H7 (cell line): ENCODE results near the gene STAC2. TPM values are rescaled to one million over a fixed set of nuclear protein-coding genes. Genes with fewer than 3 reads are reported as not detected.
A peak's percentile ranks its signal among the peaks of the same experiment; 100 is the strongest.
"Not testable (repeated sequence)": the region's sequence is repeated elsewhere in the genome, so short reads cannot be mapped to it uniquely, and the experiment has no call there.

Experiments used
- DNase-seq: peaks from one replicate; pipeline ENCODE4 v3.0.0; 2012
- H3K27me3 ChIP-seq: 2 replicates; pipeline ENCODE4 v1.6.0; 2011; ENCODE audit warnings: mild to moderate bottlenecking, low read length; ENCODE audit not compliant: control insufficient read depth, insufficient read depth
- H3K36me3 ChIP-seq: replicated peaks from 2 replicates; pipeline ENCODE4 v1.5.1; 2011; ENCODE audit warnings: low read length; ENCODE audit not compliant: control insufficient read depth, insufficient read depth
- H3K4me3 ChIP-seq: 2 replicates; pipeline ENCODE4 v1.5.1; 2011; ENCODE audit warnings: low read depth, mild to moderate bottlenecking, control low read depth, low read length, moderate library complexity; ENCODE audit not compliant: insufficient read depth
- total RNA-seq: library from RNA; depleted of rRNA; stranded (reverse); fragments of >200 nt; shearing (Covaris generic); gene quantifications from 2 replicates; pipeline ENCODE4 v1.2.3, GENCODE V29; 2014

The STAC2 gene
- total RNA-seq, 1 experiment from 2014 or later: 0.59 TPM

DNA sequence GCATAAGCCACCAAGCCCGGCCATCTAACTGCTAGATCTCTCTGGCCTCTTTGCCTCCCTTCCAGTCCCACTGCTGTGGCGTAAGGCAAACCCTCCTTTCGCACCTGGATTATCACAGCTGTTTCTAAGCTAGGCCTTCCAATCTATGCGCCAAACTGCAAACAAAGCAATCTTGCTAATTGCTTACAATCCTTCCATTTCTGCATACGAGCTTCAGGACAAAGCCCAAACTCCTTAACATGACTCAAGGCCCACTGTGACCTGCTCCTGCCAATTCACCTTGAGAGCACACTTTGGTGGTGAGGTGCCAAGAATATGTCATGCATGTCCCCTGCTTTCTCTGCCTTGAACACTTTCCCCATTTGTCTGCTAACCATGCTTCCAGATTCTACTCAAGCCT lies 53.8 kb downstream of the STAC2 start:
- Histone ChIP-seq H3K27me3 (peaks cover 2% of the 10 kb centered on the region), H3K4me3 (no peak overlapping the region), H3K36me3 (no peaks in the 10 kb centered on the region)
- DNase-seq: no peak

DNA sequence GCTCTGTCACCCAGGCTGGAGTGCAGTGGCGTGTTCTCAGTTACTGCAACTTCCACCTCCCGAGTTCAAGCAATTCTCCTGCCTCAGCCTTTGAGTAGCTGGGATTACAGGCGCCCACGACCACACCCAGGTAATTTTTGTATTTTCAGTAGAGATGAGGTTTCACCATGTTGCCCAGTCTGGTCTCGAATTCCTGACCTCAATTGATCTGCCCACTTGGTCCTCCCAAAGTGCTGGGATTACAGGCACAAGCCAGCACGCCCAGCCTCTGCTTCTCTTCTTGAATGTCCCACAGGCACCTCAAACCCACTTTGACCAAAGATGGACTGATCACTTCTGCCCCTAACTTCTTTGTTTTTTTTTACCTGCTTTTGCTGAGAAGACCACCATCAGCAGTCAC lies 55.2 kb downstream of the STAC2 start:
- Histone ChIP-seq H3K27me3 (peaks cover 15% of the 10 kb centered on the region), H3K4me3 (no peak overlapping the region), H3K36me3 (no peaks in the 10 kb centered on the region)
- DNase-seq: no peak

DNA sequence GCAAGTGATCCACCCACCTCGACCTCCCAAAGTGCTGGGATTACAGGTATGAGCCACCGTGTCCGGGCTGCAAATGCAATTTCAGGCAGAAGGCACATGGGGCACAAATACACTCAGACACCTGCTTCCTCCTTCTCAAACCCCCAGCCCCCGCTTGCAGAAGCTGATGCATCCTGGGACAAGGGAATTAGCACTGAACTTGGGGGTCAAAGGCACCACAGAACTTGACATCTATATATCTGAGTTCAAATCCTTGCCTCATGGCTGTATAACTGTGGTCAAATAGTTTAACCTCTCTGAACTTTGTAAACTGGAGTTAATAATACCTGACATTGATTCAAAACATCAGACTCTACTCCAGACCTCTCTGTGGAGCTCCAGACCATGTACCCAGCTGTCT lies 55.6 kb downstream of the STAC2 start:
- H3K36me3 ChIP-seq: no peaks in the 10 kb centered on the region
- peaks cover 20% of the 10 kb centered on the region for H3K27me3 ChIP-seq
- no peak overlapping the region for H3K4me3 ChIP-seq
- DNase-seq: no peak

DNA sequence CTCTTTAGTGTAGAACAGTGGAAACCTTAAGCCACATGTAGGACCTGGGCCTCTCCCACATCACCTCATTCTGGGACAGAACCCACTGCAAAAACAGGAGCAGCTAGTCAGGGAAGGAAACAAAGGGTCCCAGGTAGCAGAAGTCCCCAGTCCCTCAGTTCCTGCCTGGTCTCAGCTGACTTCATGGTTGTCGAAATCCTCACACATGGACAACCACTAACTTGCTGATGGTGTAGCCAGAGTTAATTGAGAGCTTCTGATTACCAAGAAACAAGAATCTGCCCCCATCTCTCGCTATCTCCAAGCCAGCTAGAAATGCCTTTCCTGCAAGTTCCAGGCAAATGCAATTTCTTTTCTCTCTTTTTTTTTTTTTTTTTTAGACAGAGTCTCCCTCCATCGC lies 56.2 kb downstream of the STAC2 start:
- DNase-seq: no peak
- no peak overlapping the region for H3K4me3 ChIP-seq
- H3K27me3 ChIP-seq: peaks cover 23% of the 10 kb centered on the region
- no peaks in the 10 kb centered on the region for H3K36me3 ChIP-seq

DNA sequence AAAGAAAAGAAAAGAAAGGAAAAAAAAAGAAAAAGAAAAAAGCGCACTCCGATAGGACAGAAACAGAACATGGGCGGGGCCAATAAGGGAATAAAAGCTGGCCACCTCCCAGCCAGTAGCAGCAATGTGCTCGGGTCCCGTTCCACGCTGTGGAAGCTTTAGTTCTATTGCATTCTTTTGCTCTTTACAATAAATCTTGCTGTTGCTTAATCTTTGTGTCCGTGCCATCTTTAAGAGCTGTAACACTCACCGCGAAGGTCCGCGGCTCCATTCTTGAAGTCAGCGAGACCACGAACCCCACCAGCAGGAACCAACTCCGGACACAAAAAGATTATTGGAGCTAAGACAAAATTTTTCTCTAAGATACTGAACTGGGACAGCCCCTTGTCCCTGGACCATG lies 56.6 kb downstream of the STAC2 start:
- peaks cover 25% of the 10 kb centered on the region for H3K27me3 ChIP-seq
- DNase-seq: no peak
- no peak overlapping the region for H3K4me3 ChIP-seq
- H3K36me3 ChIP-seq: no peaks in the 10 kb centered on the region

DNA sequence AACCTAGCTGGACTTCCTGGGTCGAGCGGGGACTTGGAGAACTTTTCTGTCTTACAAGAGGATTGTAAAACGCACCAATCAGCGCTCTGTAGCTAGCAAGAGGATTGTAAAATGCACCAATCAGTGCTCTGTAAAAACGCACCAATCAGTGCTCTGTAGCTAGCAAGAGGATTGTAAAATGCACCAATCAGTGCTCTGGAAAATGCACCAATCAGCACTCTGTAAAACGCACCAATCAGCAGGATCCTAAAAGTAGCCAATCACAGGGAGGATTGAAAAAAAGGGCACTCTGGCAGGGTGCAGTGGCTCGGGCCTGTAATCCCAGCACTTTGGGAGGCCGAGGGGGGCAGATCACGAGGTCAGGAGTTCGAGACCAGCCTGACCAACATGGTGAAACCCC lies 57.2 kb downstream of the STAC2 start:
- H3K4me3 ChIP-seq, H3K36me3 ChIP-seq, DNase-seq: not testable (repeated sequence)
- peaks cover 25% of the 10 kb centered on the region for H3K27me3 ChIP-seq

DNA sequence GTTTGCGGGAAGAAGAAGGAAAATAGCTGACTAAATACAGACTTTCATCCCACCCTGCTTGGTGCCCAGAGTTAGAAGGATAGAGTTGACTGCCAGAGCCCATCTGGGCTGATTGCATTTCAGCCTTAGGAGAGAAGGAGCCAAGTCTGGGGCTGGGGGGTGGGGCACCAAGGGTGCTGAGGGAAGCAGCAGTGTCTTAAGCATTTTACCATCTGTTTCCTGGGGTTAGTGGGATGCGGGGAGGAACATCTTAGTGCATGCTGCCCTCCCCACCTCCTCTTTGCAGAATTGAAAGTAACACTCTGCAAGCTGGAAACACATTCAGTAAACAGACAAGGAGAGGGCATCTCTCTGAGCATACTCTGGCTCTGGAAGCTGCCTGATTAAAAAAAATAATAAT lies 58.3 kb downstream of the STAC2 start:
- Histone ChIP-seq H3K4me3 (no peak overlapping the region), H3K27me3 (peaks cover 25% of the 10 kb centered on the region), H3K36me3 (no peaks in the 10 kb centered on the region)
- DNase-seq: no peak

DNA sequence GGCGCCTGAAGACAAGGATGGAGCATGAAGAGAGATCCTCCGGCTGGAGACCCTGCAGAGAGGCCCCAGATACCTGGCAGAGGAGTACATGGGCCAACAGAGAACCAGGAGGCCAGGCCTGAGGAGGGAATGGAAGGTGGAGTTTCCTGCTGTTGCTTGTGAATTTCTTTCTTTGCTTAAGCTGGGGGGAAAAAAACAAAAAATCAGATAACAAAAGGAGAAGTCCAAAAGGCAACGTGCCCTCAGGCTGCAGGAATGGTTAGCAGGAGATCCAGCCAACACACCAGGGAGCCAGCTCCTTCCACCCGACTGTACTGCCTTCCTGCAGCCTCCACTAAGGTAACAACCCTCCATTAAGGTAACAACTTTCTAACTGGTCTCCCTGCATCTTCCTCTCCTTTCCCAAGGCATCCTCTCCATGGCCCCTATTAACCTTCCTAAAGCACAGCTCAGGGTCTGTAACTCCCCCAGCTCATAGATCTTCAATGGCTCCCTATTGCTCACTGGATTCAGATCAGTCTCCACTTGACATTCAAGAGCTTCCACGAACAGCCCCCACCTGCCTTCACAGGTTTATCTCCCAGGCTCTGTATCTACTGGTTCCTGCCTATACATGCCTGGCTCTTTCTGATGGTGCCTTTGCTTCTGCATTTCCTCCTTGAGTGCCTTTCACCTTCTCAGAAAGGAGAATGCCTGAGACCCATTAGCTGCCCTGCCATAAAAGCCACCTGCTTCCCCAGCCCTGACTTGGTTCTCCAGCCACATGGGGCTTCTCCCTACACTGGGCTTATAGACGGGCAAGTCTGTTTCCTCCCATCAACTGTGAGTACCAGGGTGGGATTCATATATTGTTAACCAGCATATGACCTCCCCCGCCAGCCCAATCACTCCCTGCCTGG lies 59.1 kb downstream of the STAC2 start:
- Histone ChIP-seq H3K27me3 (peaks cover 25% of the 10 kb centered on the region), H3K36me3 (no peaks in the 10 kb centered on the region), H3K4me3 (no peak overlapping the region)
- no peak for DNase-seq

DNA sequence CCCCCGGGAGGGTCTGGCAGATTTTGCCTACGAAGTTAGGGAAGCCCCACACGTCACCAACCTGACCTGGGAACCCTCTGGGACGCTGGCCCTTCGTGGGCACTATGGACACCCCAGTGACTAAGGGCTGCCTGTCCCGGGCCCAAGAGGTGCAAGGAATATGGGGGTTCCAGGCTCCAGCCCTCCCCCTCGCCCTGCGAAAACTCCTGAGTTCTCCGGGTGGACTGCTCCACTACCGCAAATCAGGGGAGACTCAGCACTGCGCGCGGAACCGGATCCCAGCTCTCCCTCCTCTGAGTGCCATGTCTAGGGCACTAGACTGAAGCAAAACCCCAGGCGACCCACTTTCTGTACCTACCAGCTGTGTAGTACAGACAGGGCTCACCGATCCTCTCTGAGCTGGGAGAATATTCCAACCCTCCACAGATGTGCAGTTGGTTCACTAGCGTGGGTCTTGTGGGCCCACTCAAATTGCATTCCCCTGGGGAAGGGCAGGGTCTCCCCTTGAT lies 59.9 kb downstream of the STAC2 start, which contains the start of gene ARL5C:
TSS of gene ARL5C (minus strand) at position 321 of the 509 bp plus-strand sequence. CDS start 401 bp downstream, outside the sequence.
- DNase-seq: no peak
- Histone ChIP-seq H3K4me3 (peak within 1 kb of the TSS; percentile 83), H3K36me3 (no peaks in the 10 kb centered on the region), H3K27me3 (peaks cover 25% of the 10 kb centered on the region)

DNA sequence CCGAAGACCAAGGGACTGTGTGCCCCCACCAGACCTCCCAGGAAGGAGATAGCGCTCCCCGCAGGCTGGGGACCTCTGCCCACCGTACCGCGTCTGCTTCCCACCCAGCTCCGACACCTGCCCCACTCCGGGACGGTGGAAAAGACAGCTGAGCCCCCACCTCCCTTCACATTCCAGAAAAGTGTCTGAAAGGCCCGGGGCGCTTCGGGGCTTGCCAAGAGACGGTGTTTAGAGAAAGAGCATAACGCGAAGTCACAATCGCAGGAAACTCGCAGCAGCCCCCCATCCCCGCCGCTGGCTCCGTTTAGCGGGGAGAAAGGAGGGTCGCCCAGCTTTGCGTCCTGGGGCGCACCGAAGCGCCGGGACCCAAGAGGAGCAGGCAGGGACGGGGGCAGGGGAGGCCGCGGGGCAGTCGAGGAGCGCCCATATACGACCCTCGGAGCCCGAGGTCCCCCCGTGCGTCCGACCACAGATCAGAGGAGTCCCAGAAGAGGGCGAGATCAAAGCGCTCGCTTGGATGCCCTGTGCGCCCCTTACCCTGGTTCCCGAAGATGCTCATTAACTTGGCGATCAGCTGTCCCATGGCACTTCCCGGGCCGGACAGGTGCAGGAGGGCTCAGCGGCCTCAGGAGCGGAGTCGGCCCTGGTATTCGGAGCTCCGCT lies 60.4 kb downstream of the STAC2 start:
- no peaks in the 10 kb centered on the region for H3K36me3 ChIP-seq
- DNase-seq: peak; percentile 79
- H3K4me3 ChIP-seq: peak overlapping the region; percentile 83
- H3K27me3 ChIP-seq: peaks cover 25% of the 10 kb centered on the region

DNA sequence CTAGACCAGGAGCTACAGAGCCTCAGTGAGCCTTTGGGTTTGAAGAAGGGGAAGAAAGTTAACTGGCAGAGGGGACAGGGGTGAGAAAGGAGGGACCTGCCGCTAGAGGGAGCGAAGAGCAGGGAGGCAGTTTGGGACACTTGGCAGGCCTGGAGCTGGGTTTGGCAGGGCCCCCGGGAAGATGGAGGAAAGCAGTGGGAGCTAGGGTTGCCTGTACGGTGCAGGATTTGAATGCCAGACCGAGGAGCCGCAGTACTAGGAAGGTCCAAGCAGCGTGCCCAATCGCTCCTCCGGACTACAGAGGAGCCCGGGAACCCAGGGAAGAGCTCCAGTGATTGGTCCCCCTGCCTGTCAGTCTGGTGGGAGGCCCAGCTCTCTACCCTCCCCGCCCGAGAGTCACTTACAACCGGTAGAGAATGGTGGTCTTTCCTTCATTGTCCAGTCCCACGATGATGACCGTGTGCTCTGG lies 61.0 kb downstream of the STAC2 start:
- Histone ChIP-seq H3K27me3 (peaks cover 25% of the 10 kb centered on the region), H3K4me3 (peak overlapping the region; percentile 83), H3K36me3 (no peaks in the 10 kb centered on the region)
- peak; percentile 98 for DNase-seq

DNA sequence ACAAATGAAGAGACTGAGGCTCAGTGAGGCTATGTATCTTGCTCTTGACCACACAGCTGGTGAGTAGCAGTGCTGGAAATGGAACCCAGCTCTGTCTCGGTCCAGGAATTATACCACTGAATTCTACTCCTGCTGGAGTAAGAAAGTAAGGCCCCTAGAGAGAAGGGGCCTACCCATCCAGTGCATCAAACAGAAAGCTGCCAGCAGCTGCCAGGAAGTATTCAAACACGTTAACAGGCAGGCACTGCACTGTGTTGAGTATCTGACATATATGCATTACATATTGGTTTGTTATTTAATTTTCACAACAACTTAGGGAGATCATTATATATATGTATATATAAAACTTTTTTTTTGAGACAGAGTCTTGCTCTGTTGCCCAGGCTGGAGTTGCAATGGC lies 63.8 kb downstream of the STAC2 start:
- Histone ChIP-seq H3K36me3 (no peaks in the 10 kb centered on the region), H3K27me3 (peaks cover 23% of the 10 kb centered on the region), H3K4me3 (no peak overlapping the region)
- no peak for DNase-seq
